ENCODE measurements around the gene NUP58. TPM values are rescaled to one million over a fixed set of nuclear protein-coding genes. Genes with fewer than 3 reads are reported as not detected.
A peak's percentile ranks its signal among the peaks of the same experiment; 100 is the strongest.
"Not testable (repeated sequence)": the region's sequence is repeated elsewhere in the genome, so short reads cannot be mapped to it uniquely, and the experiment has no call there.

The NUP58 gene
- polyA plus RNA-seq, 1 experiment: 46.2 TPM

DNA sequence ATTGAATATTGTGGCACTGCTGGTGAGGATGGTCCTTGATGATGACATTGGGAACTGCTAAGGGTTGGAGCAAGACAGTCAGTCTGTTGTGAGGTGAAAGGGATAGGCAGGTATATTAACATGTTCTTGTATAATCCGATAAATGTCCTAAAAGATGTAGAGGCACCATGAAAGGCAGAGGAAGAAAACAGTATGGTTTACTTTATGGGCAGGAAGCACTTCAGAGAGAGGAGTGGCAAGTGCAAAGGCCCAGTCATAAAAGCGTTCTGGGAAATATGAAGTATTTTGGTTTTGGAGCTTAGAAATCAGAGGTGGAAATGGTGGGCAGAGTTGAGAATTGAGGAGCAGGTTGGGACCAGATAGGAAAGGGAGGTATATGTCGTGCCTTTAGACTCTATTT is 9.5 kb downstream of the NUP58 start:
- H3K4me3 ChIP-seq (ENCODE audit: low read depth, low read length): no peak overlapping the region
- H3K27ac ChIP-seq (ENCODE audit: low read depth, low read length): no peak overlapping the region
- TF ChIP-seq, protein P1, sequence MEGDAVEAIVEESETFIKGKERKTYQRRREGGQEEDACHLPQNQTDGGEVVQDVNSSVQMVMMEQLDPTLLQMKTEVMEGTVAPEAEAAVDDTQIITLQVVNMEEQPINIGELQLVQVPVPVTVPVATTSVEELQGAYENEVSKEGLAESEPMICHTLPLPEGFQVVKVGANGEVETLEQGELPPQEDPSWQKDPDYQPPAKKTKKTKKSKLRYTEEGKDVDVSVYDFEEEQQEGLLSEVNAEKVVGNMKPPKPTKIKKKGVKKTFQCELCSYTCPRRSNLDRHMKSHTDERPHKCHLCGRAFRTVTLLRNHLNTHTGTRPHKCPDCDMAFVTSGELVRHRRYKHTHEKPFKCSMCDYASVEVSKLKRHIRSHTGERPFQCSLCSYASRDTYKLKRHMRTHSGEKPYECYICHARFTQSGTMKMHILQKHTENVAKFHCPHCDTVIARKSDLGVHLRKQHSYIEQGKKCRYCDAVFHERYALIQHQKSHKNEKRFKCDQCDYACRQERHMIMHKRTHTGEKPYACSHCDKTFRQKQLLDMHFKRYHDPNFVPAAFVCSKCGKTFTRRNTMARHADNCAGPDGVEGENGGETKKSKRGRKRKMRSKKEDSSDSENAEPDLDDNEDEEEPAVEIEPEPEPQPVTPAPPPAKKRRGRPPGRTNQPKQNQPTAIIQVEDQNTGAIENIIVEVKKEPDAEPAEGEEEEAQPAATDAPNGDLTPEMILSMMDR (IDR thresholded peaks at IDR 0.05; ENCODE audit: low read depth, low read length): no peak
- no peak for DNase-seq (ENCODE audit: low read depth, low spot score)
- ChIA-PET CTCF (no interaction called here), POLR2A (no interaction called here)
- H3K27me3 ChIP-seq (ENCODE audit: control insufficient read depth, insufficient read depth, low read length): no peaks in the 10 kb centered on the region
- no peaks in the 10 kb centered on the region for H3K9me3 ChIP-seq (ENCODE audit: control insufficient read depth, insufficient read depth, low read length)

DNA sequence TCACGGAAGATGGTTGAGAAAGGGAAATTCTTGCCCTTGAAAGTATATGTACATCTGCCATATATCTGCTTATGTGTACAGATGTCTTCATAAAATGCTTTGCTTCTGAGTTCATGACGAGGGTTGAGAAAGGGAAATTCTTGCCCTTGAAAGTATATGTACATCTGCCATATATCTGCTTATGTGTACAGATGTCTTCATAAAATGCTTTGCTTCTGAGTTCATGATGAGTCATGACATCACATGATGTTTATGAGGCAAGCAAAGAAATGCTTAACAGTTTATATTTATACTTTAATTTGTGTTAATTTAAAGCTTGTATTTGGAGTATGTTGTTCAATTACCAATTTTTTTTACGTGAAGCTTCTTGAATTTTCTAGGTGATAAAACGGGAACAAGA is 17.5 kb downstream of the NUP58 start:
- CTCF ChIA-PET: interaction anchor here (4.6 kb wide), 1 partner anchor 31 kb away, joined by 21 read pairs; the partner anchor contains the start of gene MTMR6
- H3K27me3 ChIP-seq (ENCODE audit: control insufficient read depth, insufficient read depth, low read length); H3K27ac ChIP-seq (ENCODE audit: low read depth, low read length); H3K9me3 ChIP-seq (ENCODE audit: control insufficient read depth, insufficient read depth, low read length); H3K4me3 ChIP-seq (ENCODE audit: low read depth, low read length); POLR2A ChIA-PET: not testable (repeated sequence)
- peak; percentile 60 for DNase-seq (ENCODE audit: low read depth, low spot score)

DNA sequence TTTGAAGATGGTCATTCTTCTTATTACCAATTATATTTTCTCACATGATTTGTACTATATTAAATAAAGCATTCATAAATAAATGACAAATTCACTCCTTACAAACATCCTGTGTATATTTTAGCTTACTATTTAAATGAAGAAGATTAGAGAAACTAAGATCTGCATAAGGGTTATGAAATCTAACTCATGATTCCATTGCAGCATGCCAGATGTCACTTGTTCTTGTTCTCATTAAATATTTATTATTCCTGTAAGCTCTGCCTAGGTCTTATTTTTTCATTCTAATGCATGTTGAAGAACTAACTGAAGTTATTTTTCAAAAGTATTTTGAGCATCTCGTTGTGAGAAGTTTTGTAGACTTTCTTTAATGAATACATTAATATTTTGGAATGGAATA is 18.3 kb downstream of the NUP58 start:
- POLR2A ChIA-PET: no interaction called here
- Histone ChIP-seq H3K9me3 (ENCODE audit: control insufficient read depth, insufficient read depth, low read length) (no peaks in the 10 kb centered on the region), H3K4me3 (ENCODE audit: low read depth, low read length) (no peak overlapping the region), H3K27me3 (ENCODE audit: control insufficient read depth, insufficient read depth, low read length) (no peaks in the 10 kb centered on the region), H3K27ac (ENCODE audit: low read depth, low read length) (no peak overlapping the region)
- DNase-seq (ENCODE audit: low read depth, low spot score): no peak
- TF ChIP-seq, protein P1 (IDR thresholded peaks at IDR 0.05; ENCODE audit: low read depth, low read length): no peak
- CTCF ChIA-PET: interaction anchor here (4.6 kb wide), 1 partner anchor 32 kb away, joined by 21 read pairs; the partner anchor contains the start of gene MTMR6

DNA sequence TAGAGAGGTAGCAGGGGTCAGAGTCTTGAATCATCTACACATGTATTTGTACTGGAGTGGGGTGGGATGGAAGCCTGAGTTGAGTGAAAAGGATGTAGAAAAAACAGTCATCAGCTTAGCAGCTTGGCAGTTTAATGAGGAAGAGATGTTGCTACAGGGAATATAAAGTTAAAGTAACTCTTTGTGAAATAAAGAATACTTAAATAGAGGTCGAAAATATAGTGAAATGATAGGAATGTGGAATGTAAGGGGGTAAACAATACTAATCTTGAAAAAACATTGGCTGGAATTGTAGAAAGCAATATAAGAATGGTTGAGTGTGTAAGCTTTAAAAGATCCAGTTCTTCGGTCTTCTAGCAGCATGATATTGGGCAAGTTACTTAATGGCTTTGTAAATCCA is 22.7 kb downstream of the NUP58 start:
- Histone ChIP-seq H3K4me3 (ENCODE audit: low read depth, low read length) (no peak overlapping the region), H3K27me3 (ENCODE audit: control insufficient read depth, insufficient read depth, low read length) (no peaks in the 10 kb centered on the region), H3K27ac (ENCODE audit: low read depth, low read length) (no peak overlapping the region), H3K9me3 (ENCODE audit: control insufficient read depth, insufficient read depth, low read length) (no peaks in the 10 kb centered on the region)
- POLR2A ChIA-PET: no interaction called here
- CTCF ChIA-PET: interaction anchor here (0.7 to 4.0 kb wide), 4 partner anchors 17 to 1159 kb away, joined by 3 to 27 read pairs (median 3); partner anchors contain the start of gene MTMR6
- no peak for DNase-seq (ENCODE audit: low read depth, low spot score)
- TF ChIP-seq, protein P1 (IDR thresholded peaks at IDR 0.05; ENCODE audit: low read depth, low read length): no peak

DNA sequence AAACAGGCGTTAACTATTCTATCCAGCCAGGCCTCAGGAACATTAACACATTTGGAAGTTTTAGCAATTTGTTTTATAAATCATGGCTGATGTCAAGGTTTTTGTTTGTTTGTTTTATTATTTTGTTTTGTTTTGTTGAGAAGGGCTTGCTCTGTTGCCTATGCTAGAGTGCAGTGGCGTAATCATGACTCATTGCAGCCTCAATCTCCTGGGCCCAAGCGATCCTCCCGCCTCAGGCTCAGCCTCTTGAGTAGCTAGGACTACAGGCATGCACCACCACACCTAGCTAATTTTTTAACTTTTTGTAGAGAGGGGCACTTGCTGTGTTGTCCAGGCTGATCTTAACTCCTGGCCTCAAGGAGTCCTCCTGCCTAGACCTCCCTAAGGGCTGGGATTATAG is 28.3 kb downstream of the NUP58 start:
- Histone ChIP-seq H3K27me3 (ENCODE audit: control insufficient read depth, insufficient read depth, low read length) (no peaks in the 10 kb centered on the region), H3K4me3 (ENCODE audit: low read depth, low read length) (no peak overlapping the region), H3K27ac (ENCODE audit: low read depth, low read length) (no peak overlapping the region), H3K9me3 (ENCODE audit: control insufficient read depth, insufficient read depth, low read length) (no peaks in the 10 kb centered on the region)
- ChIA-PET CTCF (interaction anchor here (1.3 kb wide), 1 partner anchor 42 kb away, joined by 12 read pairs; no protein-coding TSS in a partner anchor), POLR2A (no interaction called here)
- TF ChIP-seq, protein P1 (IDR thresholded peaks at IDR 0.05; ENCODE audit: low read depth, low read length): no peak
- no peak for DNase-seq (ENCODE audit: low read depth, low spot score)

All from AG04450 (cell line).